HG02885 (cell line): Measurements from ENCODE around the gene DYRK3.

ENCODE experiments used
- ATAC-seq: cut with Tn5 transposase; IDR thresholded peaks from one replicate; pipeline ENCODE4 v1.9.1; 2021; ENCODE audit warnings: mild to moderate bottlenecking; ENCODE audit not compliant: unreplicated experiment, poor library complexity

DYRK3 gene

GRCh38 chr1:206658264-206658980 is 23.1 kb downstream of the DYRK3 start:
- peak; percentile 53 for ATAC-seq

DNA sequence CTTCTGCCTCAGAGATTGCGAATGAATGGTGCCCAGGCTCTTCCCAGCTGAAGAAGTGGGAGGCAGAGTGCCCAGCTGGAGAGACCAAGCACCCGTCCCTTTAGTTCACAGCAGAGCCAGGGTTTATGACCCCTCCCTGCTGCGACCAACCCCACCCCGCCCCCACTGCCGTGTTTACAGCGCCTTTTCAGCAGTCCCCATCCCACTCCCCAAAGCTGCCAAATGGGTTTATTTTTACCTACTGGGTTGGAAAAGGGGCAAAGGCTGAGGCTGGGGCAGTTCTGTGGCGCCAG is 23.6 kb downstream of the DYRK3 start:
- no peak for ATAC-seq

DNA sequence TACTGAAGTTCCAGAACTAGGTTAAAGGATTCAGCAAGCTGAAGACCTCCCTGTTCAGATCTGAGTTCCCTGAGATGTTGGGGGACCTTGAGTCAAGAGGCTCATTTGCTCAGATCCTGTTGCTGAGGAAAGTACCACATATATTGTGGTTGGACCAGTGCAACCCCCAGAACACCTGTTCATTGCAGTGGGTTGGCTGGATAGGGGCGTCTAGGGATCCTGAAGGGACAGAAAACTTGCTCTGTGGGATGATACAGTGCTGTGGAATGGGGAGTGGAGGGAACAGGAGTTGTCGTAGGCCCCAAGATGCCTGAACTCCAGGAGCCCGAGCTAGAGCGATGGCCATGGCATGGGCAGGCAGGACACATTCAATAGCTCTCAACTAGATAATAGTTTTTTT is 24.8 kb downstream of the DYRK3 start:
- ATAC-seq, result no peak

DNA sequence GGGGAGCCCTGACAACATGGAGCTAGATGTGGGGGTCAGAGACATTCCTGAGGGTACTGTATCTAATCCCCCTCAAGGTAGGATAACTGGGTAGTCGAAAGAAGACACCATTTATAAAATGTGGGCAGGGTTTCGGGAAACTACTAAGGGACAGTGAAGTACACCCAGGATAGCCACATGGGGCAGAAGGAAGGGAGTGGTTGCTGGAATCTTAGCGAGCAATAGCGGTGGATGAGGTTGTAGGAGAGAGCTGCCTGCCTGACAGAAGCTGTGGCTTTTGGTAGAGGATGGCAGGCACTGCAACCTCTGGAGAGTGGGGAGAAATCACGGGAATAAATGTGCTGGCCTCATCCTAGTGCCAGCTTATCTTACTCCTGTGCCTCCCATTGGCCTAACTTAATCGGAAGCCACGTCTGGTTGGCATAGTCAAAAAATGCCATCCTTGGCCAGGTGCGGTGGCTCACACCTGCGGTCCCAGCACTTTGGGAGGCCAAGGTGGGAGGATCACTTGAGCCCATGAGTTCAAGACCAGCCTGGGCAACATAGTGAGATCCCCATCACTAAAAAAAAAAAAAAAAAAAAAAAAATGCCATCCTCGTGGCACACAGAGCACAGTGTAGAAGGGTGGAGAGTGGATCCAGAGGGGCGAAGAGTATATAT is 26.0 kb downstream of the DYRK3 start:
- no peak for ATAC-seq

- no peak for ATAC-seq
Measured at GRCh38 chr1:206662396-206663092, 27.2 kb downstream of the DYRK3 start.

DNA sequence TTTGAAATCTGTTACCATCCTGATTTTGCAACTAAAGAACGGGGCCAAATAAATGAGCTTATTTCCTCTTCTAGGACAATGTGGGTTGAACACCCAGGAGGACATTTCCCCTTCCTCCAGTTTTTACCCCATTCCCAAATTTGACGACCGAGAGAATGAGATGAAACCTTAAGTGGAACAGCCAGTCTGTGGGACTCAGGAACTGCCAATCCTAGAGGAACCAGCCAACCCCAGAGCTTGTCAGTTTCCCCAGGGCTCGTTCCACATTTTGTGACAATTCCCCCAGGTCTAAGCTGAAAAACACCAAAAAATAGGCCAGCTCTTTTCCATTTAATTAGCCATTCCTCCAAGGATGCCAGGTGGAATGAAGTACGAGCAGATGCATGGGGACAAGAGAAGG is 28.0 kb downstream of the DYRK3 start:
- ATAC-seq, result no peak

DNA sequence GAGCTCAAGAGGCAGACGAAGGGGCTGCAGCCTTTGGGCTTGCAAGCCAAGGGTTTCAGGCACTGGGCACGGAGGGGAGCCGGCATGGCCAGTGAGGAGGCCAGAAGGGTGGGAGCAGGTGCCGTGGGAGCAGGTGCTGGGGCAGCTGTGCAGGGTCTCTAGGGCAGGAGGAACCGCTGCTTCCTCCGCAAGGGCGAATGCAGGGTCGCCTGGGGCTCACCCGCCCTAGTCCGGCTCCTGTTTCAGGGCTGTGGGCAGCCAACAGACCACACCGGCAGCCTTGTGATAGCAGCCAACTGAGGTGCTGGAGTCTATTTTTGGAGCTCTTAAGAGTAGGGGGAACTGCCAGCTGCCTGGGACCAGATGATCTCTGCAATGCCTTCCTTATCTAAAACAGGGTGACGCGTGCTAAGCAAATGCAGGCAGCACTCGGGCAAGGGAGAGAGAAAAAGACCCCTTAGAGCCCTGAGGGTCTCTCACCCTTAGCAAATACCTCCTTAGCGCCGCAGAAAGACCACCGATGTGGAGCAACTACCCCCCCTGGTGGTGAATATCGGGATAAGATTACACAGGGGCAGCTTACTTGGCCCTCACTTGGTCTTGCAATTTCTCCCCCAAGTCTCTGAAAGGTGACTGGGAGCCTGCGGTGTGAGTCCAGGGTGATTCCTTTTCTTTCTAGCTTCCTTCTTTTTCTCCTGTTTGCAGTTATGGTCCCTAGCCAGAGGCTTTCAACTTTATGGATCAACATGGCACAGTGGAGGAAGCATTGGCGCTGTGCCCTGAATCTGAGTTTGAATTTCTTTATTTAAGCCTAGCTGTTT is 28.7 kb downstream of the DYRK3 start:
- peak; percentile 49 for ATAC-seq

GRCh38 chr1:206664740-206665139 is 29.4 kb downstream of the DYRK3 start:
- no peak for ATAC-seq

DNA sequence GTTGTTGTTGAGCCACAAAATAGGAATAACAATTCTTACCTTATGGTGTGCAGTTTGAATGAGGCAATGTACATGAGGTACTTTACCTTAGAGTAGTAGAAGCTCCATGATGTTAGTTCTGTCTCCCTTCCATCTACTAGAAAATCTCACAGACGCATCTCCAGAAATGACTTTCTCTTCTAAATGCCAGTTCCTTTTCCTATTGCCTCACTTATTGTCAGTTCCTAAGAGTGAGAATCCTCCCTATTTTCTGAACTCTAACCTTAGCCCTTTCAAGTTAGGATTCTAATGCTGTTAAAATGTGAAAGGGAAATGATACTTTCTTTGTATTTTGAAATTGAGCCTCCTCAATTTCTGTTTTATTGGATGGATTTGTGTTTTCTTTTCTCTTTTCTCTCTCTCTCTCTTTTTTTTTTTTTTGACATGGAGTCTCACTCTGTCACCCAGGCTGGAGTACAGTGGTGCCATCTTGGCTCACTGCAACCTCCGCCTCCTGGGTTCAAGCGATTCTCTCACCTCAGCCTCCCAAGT is 30.8 kb downstream of the DYRK3 start:
- no peak for ATAC-seq

GRCh38 chr1:206666954-206667665 is 31.8 kb downstream of the DYRK3 start:
- no peak for ATAC-seq

GRCh38 chr1:206668351-206668750 is 33.0 kb downstream of the DYRK3 start:
- no peak for ATAC-seq

DNA sequence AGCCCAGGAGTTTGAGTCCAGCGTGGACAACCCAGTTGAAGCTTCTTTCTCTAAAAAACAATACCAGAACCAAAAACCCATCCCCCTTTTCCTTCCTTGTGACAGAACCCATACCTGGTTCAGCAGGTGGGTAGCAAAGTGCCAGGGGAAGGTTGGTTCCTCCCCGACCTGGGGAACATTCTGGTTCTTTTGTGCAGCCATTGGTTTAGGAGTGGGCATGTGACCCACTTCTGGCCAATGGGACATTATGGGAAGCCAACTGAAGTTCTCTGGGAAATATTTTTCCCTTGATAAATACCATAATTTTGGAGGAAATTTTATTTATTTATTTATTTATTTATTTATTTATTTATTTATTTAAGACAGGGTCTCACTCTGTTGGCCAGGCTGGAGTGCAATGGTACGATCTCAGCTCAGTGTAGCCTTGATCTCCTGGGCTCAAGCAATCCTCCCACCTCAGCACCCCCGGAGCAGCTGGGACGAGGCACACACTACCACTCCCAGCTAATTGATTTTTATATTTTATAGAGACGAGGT is 33.6 kb downstream of the DYRK3 start:
- ATAC-seq, result no peak

- no peak for ATAC-seq
Measured at GRCh38 chr1:206672011-206672688, 36.8 kb downstream of the DYRK3 start.

- no peak for ATAC-seq
Measured at GRCh38 chr1:206672844-206673758, 37.8 kb downstream of the DYRK3 start.

- no peak for ATAC-seq
Measured at GRCh38 chr1:206674236-206674635, 38.9 kb downstream of the DYRK3 start.

DNA sequence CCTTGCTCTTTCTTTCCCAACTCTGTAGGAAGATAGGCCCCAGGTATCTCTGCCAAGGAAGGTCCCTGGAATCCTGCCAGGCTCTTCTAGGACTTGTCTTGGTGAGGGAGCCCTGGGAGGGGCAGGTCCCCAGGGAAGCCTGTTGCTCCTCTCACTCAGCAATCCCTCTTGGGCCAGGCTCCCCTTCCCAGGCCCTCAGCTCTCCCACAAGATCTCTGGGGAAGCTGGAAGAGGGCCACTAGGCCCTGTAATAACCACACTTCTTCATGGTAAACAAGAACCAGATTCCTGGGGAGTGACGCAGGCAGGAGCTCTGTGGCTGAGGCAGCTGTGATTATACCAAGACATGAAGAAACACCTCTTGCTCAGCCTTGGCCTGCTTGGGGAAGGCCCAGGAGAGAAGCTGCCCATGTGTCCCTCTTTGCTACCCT is 39.4 kb downstream of the DYRK3 start:
- ATAC-seq, result no peak

DNA sequence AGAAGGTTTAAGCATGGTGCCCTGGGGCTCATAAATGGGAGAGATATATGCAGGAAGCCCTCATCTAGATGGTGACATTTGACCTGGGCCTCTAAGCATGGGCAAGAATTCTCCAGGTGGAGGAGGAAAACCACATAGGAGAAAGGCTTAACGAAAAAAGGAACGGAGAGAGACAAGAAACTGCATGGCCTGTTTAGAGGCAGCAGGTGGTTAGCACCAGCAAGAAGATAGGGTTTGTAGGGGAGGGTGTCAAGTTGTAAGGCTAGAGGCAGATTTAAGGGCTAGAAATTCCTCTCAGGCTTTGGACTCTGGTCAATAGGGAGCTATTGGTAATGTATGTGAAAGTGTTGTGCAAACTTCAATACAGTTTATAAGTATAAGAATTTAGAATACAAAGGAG is 41.2 kb downstream of the DYRK3 start:
- ATAC-seq, result no peak

DNA sequence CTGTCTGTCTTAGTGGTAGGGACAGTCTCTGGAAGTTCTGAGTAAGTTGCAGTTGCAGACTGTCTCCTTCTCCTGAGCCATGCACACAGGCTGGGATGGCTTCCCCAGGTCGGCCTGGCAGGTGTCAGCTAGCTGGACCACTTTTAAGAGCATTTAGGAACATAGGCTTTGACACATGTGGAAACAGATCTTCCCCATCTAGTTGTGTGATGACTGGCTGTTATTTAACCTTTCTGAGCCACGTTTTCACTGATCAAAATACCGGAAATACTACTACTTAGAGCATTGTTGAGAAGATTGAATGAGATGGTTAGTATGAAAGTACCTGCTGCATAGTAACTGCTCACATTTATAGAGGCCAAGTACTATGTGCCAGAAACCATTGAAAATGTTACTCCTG is 43.2 kb downstream of the DYRK3 start:
- ATAC-seq, result peak; percentile 34
